Ishikawa (cell line): Measurements from ENCODE around the gene PRSS12.

ENCODE experiments used
- EP300 ChIP-seq: IDR thresholded peaks from 2 replicates; pipeline ENCODE4 v1.6.1; 2012; ENCODE audit warnings: borderline replicate concordance
- TCF12 ChIP-seq: IDR thresholded peaks from 2 replicates; pipeline ENCODE4 v1.6.1; 2012; ENCODE audit warnings: low read depth
- ZBTB7A ChIP-seq: IDR thresholded peaks from 2 replicates; pipeline ENCODE4 v1.6.1; 2012; ENCODE audit warnings: low read depth
- TF ChIP-seq, protein P1 (sequence below): IDR thresholded peaks from 2 replicates; pipeline ENCODE4 v1.6.1; 2012; ENCODE audit warnings: low read depth, mild to moderate bottlenecking

DNA sequence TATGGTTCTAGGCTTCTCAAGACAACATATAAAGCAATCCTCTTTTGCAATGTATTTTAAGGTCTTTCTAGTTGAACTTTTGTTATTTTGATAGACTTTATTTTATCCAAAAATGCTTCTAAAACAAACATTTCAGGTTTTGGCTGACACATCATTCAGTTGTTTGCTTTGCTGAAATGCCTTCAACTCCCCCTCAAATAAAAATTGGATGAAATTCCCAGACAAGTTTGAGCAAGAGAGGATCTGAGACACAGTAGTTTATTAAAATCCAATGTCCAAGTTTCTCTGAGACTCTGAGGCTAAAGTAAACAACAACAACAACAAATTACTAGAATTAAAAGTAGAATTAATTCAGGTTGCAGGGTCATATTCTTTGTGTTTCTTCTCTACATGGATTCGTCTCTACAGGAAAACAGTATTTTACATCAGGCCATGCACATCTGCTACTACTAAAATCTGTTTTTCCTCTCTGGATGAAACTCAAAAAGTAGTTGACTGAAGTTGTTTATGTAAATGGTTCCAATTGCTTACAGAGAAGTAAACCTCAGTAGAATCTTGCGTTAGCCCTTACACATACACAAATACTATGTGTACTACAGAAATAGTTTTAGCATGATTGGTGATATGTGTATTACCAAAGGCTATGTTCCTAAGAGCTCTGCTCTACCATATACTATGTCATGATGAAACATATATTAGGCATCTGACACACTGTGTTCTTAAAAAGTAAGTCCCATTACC lies 64.9 kb downstream of the PRSS12 start:
- no peak for TF ChIP-seq TCF12
- TF ChIP-seq EP300, result no peak
- TF ChIP-seq ZBTB7A, result no peak
- TF ChIP-seq, protein P1, sequence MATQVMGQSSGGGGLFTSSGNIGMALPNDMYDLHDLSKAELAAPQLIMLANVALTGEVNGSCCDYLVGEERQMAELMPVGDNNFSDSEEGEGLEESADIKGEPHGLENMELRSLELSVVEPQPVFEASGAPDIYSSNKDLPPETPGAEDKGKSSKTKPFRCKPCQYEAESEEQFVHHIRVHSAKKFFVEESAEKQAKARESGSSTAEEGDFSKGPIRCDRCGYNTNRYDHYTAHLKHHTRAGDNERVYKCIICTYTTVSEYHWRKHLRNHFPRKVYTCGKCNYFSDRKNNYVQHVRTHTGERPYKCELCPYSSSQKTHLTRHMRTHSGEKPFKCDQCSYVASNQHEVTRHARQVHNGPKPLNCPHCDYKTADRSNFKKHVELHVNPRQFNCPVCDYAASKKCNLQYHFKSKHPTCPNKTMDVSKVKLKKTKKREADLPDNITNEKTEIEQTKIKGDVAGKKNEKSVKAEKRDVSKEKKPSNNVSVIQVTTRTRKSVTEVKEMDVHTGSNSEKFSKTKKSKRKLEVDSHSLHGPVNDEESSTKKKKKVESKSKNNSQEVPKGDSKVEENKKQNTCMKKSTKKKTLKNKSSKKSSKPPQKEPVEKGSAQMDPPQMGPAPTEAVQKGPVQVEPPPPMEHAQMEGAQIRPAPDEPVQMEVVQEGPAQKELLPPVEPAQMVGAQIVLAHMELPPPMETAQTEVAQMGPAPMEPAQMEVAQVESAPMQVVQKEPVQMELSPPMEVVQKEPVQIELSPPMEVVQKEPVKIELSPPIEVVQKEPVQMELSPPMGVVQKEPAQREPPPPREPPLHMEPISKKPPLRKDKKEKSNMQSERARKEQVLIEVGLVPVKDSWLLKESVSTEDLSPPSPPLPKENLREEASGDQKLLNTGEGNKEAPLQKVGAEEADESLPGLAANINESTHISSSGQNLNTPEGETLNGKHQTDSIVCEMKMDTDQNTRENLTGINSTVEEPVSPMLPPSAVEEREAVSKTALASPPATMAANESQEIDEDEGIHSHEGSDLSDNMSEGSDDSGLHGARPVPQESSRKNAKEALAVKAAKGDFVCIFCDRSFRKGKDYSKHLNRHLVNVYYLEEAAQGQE, result no peak
